Measurements from ENCODE around the gene AAGAB.
A peak's percentile ranks its signal among the peaks of the same experiment; 100 is the strongest.

Gene AAGAB

DNA sequence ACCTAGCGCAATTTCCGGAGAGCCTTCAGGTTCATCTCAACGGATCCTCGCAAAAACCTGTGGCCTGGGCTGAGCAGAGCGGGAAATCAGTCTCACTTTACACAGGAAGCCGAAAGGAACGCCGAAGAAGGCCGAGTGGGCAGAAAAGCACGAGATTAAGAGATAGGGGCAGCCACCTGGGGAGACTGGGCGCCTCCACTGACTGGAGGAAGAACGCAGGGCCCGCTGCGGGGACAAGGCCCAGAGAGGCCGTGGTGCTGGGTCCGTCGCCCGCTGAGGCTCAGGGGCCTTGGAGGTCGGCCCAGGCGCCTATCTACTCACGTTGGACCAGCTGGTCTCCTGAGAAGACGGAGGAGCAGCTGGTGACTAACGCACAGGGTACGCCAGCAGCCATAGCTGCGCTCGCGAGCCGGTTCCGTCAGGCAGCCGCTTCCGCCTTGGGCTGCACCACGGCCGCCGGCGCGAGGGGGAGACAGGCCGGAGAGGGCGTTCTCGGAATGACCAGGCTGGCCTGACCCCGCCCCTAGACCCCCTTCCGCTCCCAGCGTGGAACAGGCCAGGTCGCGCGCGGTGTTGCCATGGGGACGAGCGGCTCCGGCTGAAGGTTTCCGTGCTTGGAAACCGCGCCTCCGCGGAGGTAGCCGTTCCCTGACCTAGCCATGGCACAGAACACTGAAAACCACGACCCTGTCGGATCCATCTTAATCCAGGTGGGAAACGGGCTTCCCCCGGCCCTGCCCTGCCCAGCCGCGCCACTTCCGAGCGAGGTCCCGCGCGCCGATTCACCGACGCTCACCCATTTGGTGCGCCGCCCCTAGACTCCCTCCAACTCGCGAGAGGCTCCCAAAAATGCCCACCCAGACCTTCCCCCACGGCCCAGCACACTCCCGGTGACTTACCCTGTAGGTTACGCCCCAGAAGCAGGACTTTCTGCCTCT is at the start of gene AAGAB, which contains the start of gene IQCH:
TSS of gene AAGAB (minus strand) at position 424 of the 938 bp plus-strand sequence. CDS start at position 394, 30 bp downstream.
TSS of gene IQCH (plus strand) at position 549 of the 938 bp plus-strand sequence. CDS start at position 660, 111 bp downstream.
- Histone ChIP-seq H3K79me2 (ENCODE audit: low read length) (peaks cover 48% of the 10 kb centered on the region), H3K4me3 (ENCODE audit: low read length) (peak within 1 kb of the TSS; percentile 81), H2AFZ (ENCODE audit: low read length) (peak within 1 kb of the TSS; percentile 85), H3K27ac (ENCODE audit: low read length) (peak within 1 kb of the TSS; percentile 72), H3K9me3 (replicated peaks; ENCODE audit: insufficient read depth, low read length) (no peaks in the 10 kb centered on the region), H4K20me1 (ENCODE audit: insufficient read depth, low read length) (no peaks in the 10 kb centered on the region), H3K4me1 (ENCODE audit: low read length) (0 out of 2 replicates have a peak, but pooled peaks cover 3% of the 10 kb centered on the region), H3K4me2 (ENCODE audit: low read depth, low read length) (peak within 1 kb of the TSS; percentile 93), H3K36me3 (replicated peaks; ENCODE audit: insufficient read depth, low read length) (no peaks in the 10 kb centered on the region), H3K9me2 (replicated peaks; ENCODE audit: insufficient read depth, low read length) (no peaks in the 10 kb centered on the region), H3K27me3 (replicated peaks; ENCODE audit: insufficient read depth, low read length) (no peaks in the 10 kb centered on the region), H3F3A (ENCODE audit: insufficient read depth, low read length) (peaks cover 22% of the 10 kb centered on the region), H3K9ac (ENCODE audit: low read length) (peak within 1 kb of the TSS; percentile 76)
- TF ChIP-seq, protein P1, sequence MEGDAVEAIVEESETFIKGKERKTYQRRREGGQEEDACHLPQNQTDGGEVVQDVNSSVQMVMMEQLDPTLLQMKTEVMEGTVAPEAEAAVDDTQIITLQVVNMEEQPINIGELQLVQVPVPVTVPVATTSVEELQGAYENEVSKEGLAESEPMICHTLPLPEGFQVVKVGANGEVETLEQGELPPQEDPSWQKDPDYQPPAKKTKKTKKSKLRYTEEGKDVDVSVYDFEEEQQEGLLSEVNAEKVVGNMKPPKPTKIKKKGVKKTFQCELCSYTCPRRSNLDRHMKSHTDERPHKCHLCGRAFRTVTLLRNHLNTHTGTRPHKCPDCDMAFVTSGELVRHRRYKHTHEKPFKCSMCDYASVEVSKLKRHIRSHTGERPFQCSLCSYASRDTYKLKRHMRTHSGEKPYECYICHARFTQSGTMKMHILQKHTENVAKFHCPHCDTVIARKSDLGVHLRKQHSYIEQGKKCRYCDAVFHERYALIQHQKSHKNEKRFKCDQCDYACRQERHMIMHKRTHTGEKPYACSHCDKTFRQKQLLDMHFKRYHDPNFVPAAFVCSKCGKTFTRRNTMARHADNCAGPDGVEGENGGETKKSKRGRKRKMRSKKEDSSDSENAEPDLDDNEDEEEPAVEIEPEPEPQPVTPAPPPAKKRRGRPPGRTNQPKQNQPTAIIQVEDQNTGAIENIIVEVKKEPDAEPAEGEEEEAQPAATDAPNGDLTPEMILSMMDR (IDR thresholded peaks at IDR 0.05; ENCODE audit: low read length), result no peak
- TF ChIP-seq EZH2 (optimal IDR thresholded peaks at IDR 0.05; ENCODE audit: low read depth, low read length) (no peak), EZH2phosphoT487 (IDR thresholded peaks at IDR 0.05; ENCODE audit: low read length) (no peak)
- peak; percentile 96 for DNase-seq

- H3K4me3 ChIP-seq (ENCODE audit: low read length), result no peak overlapping the region
- no peak overlapping the region for H3K27ac ChIP-seq (ENCODE audit: low read length)
- H3K4me1 ChIP-seq (ENCODE audit: low read length), result no peaks in the 10 kb centered on the region
- H3K9ac ChIP-seq (ENCODE audit: low read length), result no peak overlapping the region
- H3K9me3 ChIP-seq (replicated peaks; ENCODE audit: insufficient read depth, low read length), result no peaks in the 10 kb centered on the region
- no peaks in the 10 kb centered on the region for H3K27me3 ChIP-seq (replicated peaks; ENCODE audit: insufficient read depth, low read length)
- H3K36me3 ChIP-seq (replicated peaks; ENCODE audit: insufficient read depth, low read length), result no peaks in the 10 kb centered on the region
- TF ChIP-seq EZH2phosphoT487 (IDR thresholded peaks at IDR 0.05; ENCODE audit: low read length) (no peak), EZH2 (optimal IDR thresholded peaks at IDR 0.05; ENCODE audit: low read depth, low read length) (no peak)
- TF ChIP-seq, protein P1 (IDR thresholded peaks at IDR 0.05; ENCODE audit: low read length), result peak; percentile 60
- DNase-seq, result peak; percentile 64
- no peak overlapping the region for H2AFZ ChIP-seq (ENCODE audit: low read length)
- no peak overlapping the region for H3K4me2 ChIP-seq (ENCODE audit: low read depth, low read length)
- H4K20me1 ChIP-seq (ENCODE audit: insufficient read depth, low read length), result no peaks in the 10 kb centered on the region
- H3K9me2 ChIP-seq (replicated peaks; ENCODE audit: insufficient read depth, low read length), result no peaks in the 10 kb centered on the region
- H3F3A ChIP-seq (ENCODE audit: insufficient read depth, low read length), result no peaks in the 10 kb centered on the region
- no peaks in the 10 kb centered on the region for H3K79me2 ChIP-seq (ENCODE audit: low read length)
Observed at GRCh38 chr15:67303490-67304363, 49.3 kb upstream of the AAGAB start.

GRCh38 chr15:67300266-67301025 is 46.0 kb upstream of the AAGAB start:
- H3K9me3 ChIP-seq (replicated peaks; ENCODE audit: insufficient read depth, low read length), result no peaks in the 10 kb centered on the region
- H4K20me1 ChIP-seq (ENCODE audit: insufficient read depth, low read length), result no peaks in the 10 kb centered on the region
- no peak for DNase-seq
- TF ChIP-seq EZH2 (optimal IDR thresholded peaks at IDR 0.05; ENCODE audit: low read depth, low read length), result no peak
- TF ChIP-seq, protein P1 (IDR thresholded peaks at IDR 0.05; ENCODE audit: low read length), result no peak
- no peak for TF ChIP-seq EZH2phosphoT487 (IDR thresholded peaks at IDR 0.05; ENCODE audit: low read length)
- H3K9me2 ChIP-seq (replicated peaks; ENCODE audit: insufficient read depth, low read length), result no peaks in the 10 kb centered on the region
- H3K4me3 ChIP-seq (ENCODE audit: low read length), result no peak overlapping the region
- H3K27ac ChIP-seq (ENCODE audit: low read length), result no peak overlapping the region
- peaks cover 4% of the 10 kb centered on the region for H3K4me1 ChIP-seq (ENCODE audit: low read length)
- H3K4me2 ChIP-seq (ENCODE audit: low read depth, low read length), result no peak overlapping the region
- H3K9ac ChIP-seq (ENCODE audit: low read length), result no peak overlapping the region
- H3F3A ChIP-seq (ENCODE audit: insufficient read depth, low read length), result no peaks in the 10 kb centered on the region
- H3K79me2 ChIP-seq (ENCODE audit: low read length), result no peaks in the 10 kb centered on the region
- no peaks in the 10 kb centered on the region for H3K27me3 ChIP-seq (replicated peaks; ENCODE audit: insufficient read depth, low read length)
- no peaks in the 10 kb centered on the region for H3K36me3 ChIP-seq (replicated peaks; ENCODE audit: insufficient read depth, low read length)
- no peak overlapping the region for H2AFZ ChIP-seq (ENCODE audit: low read length)
